A549 treated with dexamethasone at 1 μM for 4 hours (cell line): ENCODE results near the gene IRF8. TPM values are rescaled to one million over a fixed set of nuclear protein-coding genes. Genes with fewer than 3 reads are reported as not detected.

Experiments
- total RNA-seq: library from RNA; stranded (reverse); fragments of 200-300 nt; extraction: Qiagen RNA extraction; gene quantifications from 5 replicates; pipeline ENCODE4 v1.2.3, GENCODE V29; 2022

The IRF8 gene, protein sequence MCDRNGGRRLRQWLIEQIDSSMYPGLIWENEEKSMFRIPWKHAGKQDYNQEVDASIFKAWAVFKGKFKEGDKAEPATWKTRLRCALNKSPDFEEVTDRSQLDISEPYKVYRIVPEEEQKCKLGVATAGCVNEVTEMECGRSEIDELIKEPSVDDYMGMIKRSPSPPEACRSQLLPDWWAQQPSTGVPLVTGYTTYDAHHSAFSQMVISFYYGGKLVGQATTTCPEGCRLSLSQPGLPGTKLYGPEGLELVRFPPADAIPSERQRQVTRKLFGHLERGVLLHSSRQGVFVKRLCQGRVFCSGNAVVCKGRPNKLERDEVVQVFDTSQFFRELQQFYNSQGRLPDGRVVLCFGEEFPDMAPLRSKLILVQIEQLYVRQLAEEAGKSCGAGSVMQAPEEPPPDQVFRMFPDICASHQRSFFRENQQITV
- total RNA-seq: 0.41 to 0.74 TPM (median 0.47 TPM) in 5 replicates

DNA sequence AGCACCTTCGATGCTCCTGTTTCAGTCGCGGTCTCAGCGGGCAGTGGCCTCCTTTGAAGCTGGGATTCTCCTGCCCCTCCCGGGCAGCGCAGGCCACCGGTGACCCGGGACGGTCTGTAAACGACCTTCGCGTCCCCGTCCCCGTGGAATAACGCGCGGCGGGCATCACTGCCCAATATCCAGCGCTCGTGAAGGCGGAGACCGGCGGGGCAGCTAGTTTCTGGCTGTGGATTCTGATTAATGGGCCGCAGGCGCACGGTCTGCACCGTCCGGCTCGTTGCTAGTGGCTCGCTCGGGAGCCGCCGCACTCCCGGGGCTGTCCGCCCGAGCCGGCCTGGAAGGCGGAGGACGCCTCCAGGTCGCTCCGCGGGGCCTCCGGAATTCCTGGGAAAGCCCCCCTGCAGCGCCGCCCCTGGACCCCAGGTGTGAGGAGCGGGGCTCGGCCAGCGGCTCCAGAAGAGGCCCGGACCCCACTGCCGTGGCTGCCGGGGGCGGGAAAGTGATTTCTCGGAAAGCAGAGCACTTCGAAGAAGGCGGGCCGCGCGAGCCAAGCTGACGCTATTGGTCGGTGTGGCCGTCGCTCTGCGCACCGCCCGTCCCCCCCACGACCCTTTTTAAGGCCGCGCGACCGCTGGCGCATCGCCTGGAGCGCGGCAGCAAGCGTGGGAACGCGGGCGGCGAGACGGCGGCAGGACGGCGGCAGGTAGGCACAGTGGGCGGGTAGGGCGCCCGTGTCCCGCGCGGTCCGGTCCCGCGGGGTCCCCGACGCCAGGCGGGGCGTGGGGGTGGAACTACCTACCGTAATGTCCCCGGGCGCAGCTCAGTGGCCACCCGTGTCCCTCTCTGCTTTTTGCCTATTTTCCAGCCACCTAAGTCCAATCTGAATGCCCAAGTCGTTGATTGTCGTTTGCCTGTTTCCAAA is at the start of gene IRF8:
Gene IRF8 (plus strand): TSS at position 642 of the 922 bp plus-strand sequence. CDS start 3,854 bp downstream, outside the sequence.

Other genes with a start within 250 kb of the IRF8 start
- gene GINS2, start 210.2 kb upstream of the IRF8 start, total RNA-seq: 27.4 to 33.6 TPM (median 30.0 TPM) in 5 replicates
- 11.6 to 14.9 TPM (median 13.1 TPM) in 5 replicates for gene C16orf74, start 148.1 kb upstream of the IRF8 start, total RNA-seq
- gene EMC8, start 99.6 kb upstream of the IRF8 start, total RNA-seq: 54.8 to 72.0 TPM (median 67.6 TPM) in 5 replicates
- gene COX4I1, start 99.5 kb upstream of the IRF8 start, total RNA-seq: 718 to 780 TPM (median 754 TPM) in 5 replicates